K562 (cell line): Measurements from ENCODE around the gene LPAR5. TPM values are rescaled to one million over a fixed set of nuclear protein-coding genes. Genes with fewer than 3 reads are reported as not detected.
A peak's percentile ranks its signal among the peaks of the same experiment; 100 is the strongest.

ENCODE experiments used
- ATAC-seq: fragments of 200-7000 bp; cut with Tn5 transposase; 3 replicates; pipeline ENCODE4 v1.9.1; 2020; ENCODE audit warnings: moderate library complexity
- BruUV-seq: library from RNA; stranded (reverse); fragments of 400-500 nt; replicated peaks from 2 replicates; lab custom pipeline; 2021; lab: Mats Ljungman, UMichigan
- CTCF ChIA-PET: fragments of 300-600 bp; formaldehyde crosslinking; extraction: SDS; loops from one replicate; lab custom pipeline; 2021; ENCODE audit warnings: low intra/inter-chr PET ratio; lab: Yijun Ruan, JAX
- POLR2A ChIA-PET: fragments of 300-600, 350-650 bp; sonication (Branson Sonifier 250); formaldehyde crosslinking; extraction: SDS; loops from one replicate; lab custom pipeline; 2021; ENCODE audit warnings: antibody characterized with exemption, inconsistent platforms; lab: Yijun Ruan, JAX
- DNase-seq, 4 experiments: peaks; one replicate each; pipeline versions ENCODE4 v3.0.0 to v3.0.0-alpha.2; 2011 to 2018; ENCODE audit warnings: low spot score in 3 of 4, mixed read lengths in 3 of 4; ENCODE audit errors: extremely low read depth in 1 of 4
- FAIRE-seq: peaks from 2 replicates; lab custom pipeline; 2011; peaks lifted over from hg19 to GRCh38; lab: Jason Lieb, UNC
- H2AFZ ChIP-seq: 2 replicates; pipeline ENCODE4 v1.6.0; 2011; ENCODE audit warnings: low read depth, low read length, control low read depth, inconsistent platforms
- H3K27ac ChIP-seq: fragments of 200-600 bp; 3 replicates; pipeline ENCODE4 v1.8.0; 2011; ENCODE audit warnings: low read depth, mild to moderate bottlenecking, control low read depth, inconsistent platforms, low read length, moderate library complexity, mixed read lengths; ENCODE audit errors: extremely low read depth
- H3K27me3 ChIP-seq, 2 experiments: fragments of 300-600 bp in 1 of 2; 2 replicates in 1 of 2; 3 replicates in 1 of 2; pipeline versions ENCODE4 v1.6.0 to v1.8.0; 2011; ENCODE audit warnings: inconsistent platforms in 2 of 2, low read length in 2 of 2, mild to moderate bottlenecking in 1 of 2, mixed read lengths in 1 of 2, moderate library complexity in 1 of 2; ENCODE audit not compliant: control insufficient read depth in 2 of 2, insufficient read depth in 2 of 2
- H3K36me3 ChIP-seq: fragments of 300-600 bp; 3 replicates; pipeline ENCODE4 v1.8.0; 2011; ENCODE audit warnings: mild to moderate bottlenecking, low read length, inconsistent platforms; ENCODE audit not compliant: control insufficient read depth, insufficient read depth
- H3K4me1 ChIP-seq, 2 experiments: fragments of 200-600 bp in 1 of 2; replicated peaks in 1 of 2; 2 replicates in 1 of 2; 3 replicates in 1 of 2; pipeline versions ENCODE4 v1.5.1 to v1.8.0; 2011; ENCODE audit warnings: inconsistent platforms in 2 of 2, low read length in 2 of 2, mild to moderate bottlenecking in 1 of 2, mixed read lengths in 1 of 2, moderate library complexity in 1 of 2; ENCODE audit not compliant: control insufficient read depth in 2 of 2, insufficient read depth in 2 of 2
- H3K4me2 ChIP-seq: 2 replicates; pipeline ENCODE4 v1.6.1; 2011; ENCODE audit warnings: low read length, control low read depth, inconsistent platforms, mixed read lengths; ENCODE audit not compliant: insufficient read depth
- H3K4me3 ChIP-seq: fragments of 200-600 bp; sonication (generic), shearing (Covaris generic); 2 replicates; pipeline ENCODE4 v1.5.1; 2016; ENCODE audit warnings: control low read depth, inconsistent platforms
- H3K79me2 ChIP-seq: fragments of 200-600 bp; 3 replicates; pipeline ENCODE4 v1.8.0; 2011; ENCODE audit warnings: low read length, inconsistent platforms; ENCODE audit not compliant: control insufficient read depth, insufficient read depth
- H3K9ac ChIP-seq, 2 experiments: 2 replicates each; pipeline versions ENCODE4 v1.6.0 to v1.6.1; 2011; ENCODE audit warnings: low read depth in 2 of 2, low read length in 2 of 2, control low read depth in 1 of 2, inconsistent platforms in 1 of 2, mild to moderate bottlenecking in 1 of 2, mixed read lengths in 1 of 2; ENCODE audit not compliant: insufficient read depth in 1 of 2
- H3K9me1 ChIP-seq: one replicate; pipeline ENCODE4 v1.6.0; 2011; ENCODE audit warnings: inconsistent platforms, mild to moderate bottlenecking, low read length, moderate library complexity; ENCODE audit not compliant: control insufficient read depth, insufficient read depth
- H3K9me3 ChIP-seq: replicated peaks from 2 replicates; pipeline ENCODE4 v1.5.1; 2011; ENCODE audit warnings: low read depth, low read length, inconsistent platforms; ENCODE audit not compliant: control insufficient read depth, insufficient read depth
- H4K20me1 ChIP-seq: replicated peaks from 2 replicates; pipeline ENCODE4 v1.6.1; 2011; ENCODE audit warnings: low read length, inconsistent platforms, mixed read lengths; ENCODE audit not compliant: control insufficient read depth, insufficient read depth
- ZBTB7A ChIP-seq: IDR thresholded peaks from 2 replicates; pipeline ENCODE4 v1.6.1; 2011; ENCODE audit warnings: low read depth, mild to moderate bottlenecking, low read length, moderate library complexity, borderline replicate concordance; ENCODE audit not compliant: control insufficient read depth
- ZNF174 ChIP-seq: fragments of 250-450 bp; sonication (Bioruptor Pico); IDR thresholded peaks from 2 replicates; pipeline ENCODE4 v1.4.0; 2020; ENCODE audit warnings: mild to moderate bottlenecking
- ZNF282 ChIP-seq: sonication (generic); formaldehyde crosslinking; IDR thresholded peaks from 2 replicates; pipeline ENCODE4 v1.8.1; 2023; ENCODE audit warnings: missing genetic modification reagents
- WGBS: fragments of 100-300 bp; shearing (Covaris generic); methylation state at CpG from one replicate; pipeline ENCODE4 v1.1.6; 2016; ENCODE audit warnings: low coverage, mixed read lengths; ENCODE audit not compliant: insufficient coverage; ENCODE audit errors: missing lambda C conversion rate; 5-methylcytosine and 5-hydroxymethylcytosine counted together
- in situ Hi-C: fragments of 300-500 bp; cut with MboI; formaldehyde crosslinking; loops from 4 replicates; pipeline ENCODE4 v1.15.0; 2018; ENCODE audit warnings: inconsistent platforms, mixed read lengths
- intact Hi-C: fragments of 100-400 bp; cut with micrococcal nuclease; formaldehyde crosslinking; loops from 2 replicates; pipeline ENCODE4 v1.14.2; 2022
- polyA plus RNA-seq, 8 experiments: library from polyadenylated mRNA; depleted of rRNA in 4 of 8; stranded (reverse) in 5 of 8; unstranded in 3 of 8; fragments of >200 nt; fragmentation: Nextera tagmentation in 2 of 8; fragmentation: Illumina TruSeq in 1 of 8; extraction: Ambion mirVana in 2 of 8; extraction: Trizol in 1 of 8; gene quantifications; 2 replicates each; pipeline versions ENCODE4 v1.2.1 to v1.2.3, GENCODE V29; 2011 to 2014; ENCODE audit warnings: inconsistent platforms in 1 of 8, missing spikeins in 1 of 8
- total RNA-seq, 7 experiments: library from RNA; depleted of rRNA in 6 of 7; stranded (reverse); fragments of >200 nt in 6 of 7; fragmentation: Illumina TruSeq in 2 of 7; extraction: Trizol in 2 of 7; gene quantifications; 2 replicates each; pipeline versions ENCODE4 v1.2.1 to v1.2.3, GENCODE V29; 2011 to 2021; ENCODE audit warnings: low replicate concordance in 1 of 7
- TF ChIP-seq, protein P1 (sequence below): IDR thresholded peaks from 2 replicates; pipeline ENCODE4 v1.6.1; 2016; ENCODE audit warnings: missing genetic modification characterization, missing compliant biosample characterization
- TF ChIP-seq, protein P2 (sequence below), 2 experiments: fragments of 450-650 bp; IDR thresholded peaks; 2 replicates each; pipeline ENCODE4 v1.6.1; 2016; ENCODE audit warnings: mild to moderate bottlenecking in 2 of 2, borderline replicate concordance in 1 of 2, low read depth in 1 of 2, moderate library complexity in 1 of 2
- TF ChIP-seq, protein P3 (sequence below): sonication (generic); formaldehyde crosslinking; IDR thresholded peaks from 2 replicates; pipeline ENCODE4 v1.5.0; 2020; ENCODE audit warnings: missing genetic modification reagents

LPAR5 gene
- total and polyA plus RNA-seq, 9 of the 15 experiments (the other 6 are each of a cell fraction or from before 2014, with no cell fraction given): 1.3 to 11.7 (median 3.6) TPM

GRCh38 chr12:6606331-6607131 is 29.2 kb downstream of the LPAR5 start:
- Histone ChIP-seq H2AFZ (no peak overlapping the region), H3K27ac (peak overlapping the region; percentile 85), H3K9me3 (no peaks in the 10 kb centered on the region), H3K36me3 (peaks cover 46% of the 10 kb centered on the region), H3K4me2 (peak overlapping the region; percentile 78), H3K27me3 (no peaks in the 10 kb centered on the region), H3K9ac (peak overlapping the region; percentile 76 to 95), H3K4me1 (peaks cover 26 to 41% of the 10 kb centered on the region in 2 experiments), H4K20me1 (peaks cover 30% of the 10 kb centered on the region), H3K4me3 (peak overlapping the region; percentile 87), H3K79me2 (peaks cover 57% of the 10 kb centered on the region), H3K9me1 (no peaks in the 10 kb centered on the region)
- WGBS: 0% methylated on average over 1 of the region's 70 CpGs
- ATAC-seq (peak; percentile 63), FAIRE-seq (no peak), DNase-seq (peak; percentile 65 to 77 (median 73))
- intact Hi-C loops (loop anchor here (2.0 kb wide), 1 partner anchor 56 kb away; the partner anchor contains the start of gene ING4), in situ Hi-C loops (no loop called here)
- CTCF ChIA-PET: no interaction called here
- no TSS peak for BruUV-seq
- POLR2A ChIA-PET: interaction anchor here (0.6 to 1.6 kb wide), 7 partner anchors 9 to 83 kb away, joined by 3 to 6 read pairs (median 4); partner anchors contain the start of gene ZNF384
- TF ChIP-seq, protein P1, sequence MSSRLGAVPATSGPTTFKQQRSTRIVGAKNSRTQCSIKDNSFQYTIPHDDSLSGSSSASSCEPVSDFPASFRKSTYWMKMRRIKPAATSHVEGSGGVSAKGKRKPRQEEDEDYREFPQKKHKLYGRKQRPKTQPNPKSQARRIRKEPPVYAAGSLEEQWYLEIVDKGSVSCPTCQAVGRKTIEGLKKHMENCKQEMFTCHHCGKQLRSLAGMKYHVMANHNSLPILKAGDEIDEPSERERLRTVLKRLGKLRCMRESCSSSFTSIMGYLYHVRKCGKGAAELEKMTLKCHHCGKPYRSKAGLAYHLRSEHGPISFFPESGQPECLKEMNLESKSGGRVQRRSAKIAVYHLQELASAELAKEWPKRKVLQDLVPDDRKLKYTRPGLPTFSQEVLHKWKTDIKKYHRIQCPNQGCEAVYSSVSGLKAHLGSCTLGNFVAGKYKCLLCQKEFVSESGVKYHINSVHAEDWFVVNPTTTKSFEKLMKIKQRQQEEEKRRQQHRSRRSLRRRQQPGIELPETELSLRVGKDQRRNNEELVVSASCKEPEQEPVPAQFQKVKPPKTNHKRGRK (tag): no peak
- TF ChIP-seq ZNF174 (no peak), ZBTB7A (0 out of 2 replicates have a peak, but pooled peaks have one; percentile 25), ZNF282 (no peak)
- TF ChIP-seq, protein P2, sequence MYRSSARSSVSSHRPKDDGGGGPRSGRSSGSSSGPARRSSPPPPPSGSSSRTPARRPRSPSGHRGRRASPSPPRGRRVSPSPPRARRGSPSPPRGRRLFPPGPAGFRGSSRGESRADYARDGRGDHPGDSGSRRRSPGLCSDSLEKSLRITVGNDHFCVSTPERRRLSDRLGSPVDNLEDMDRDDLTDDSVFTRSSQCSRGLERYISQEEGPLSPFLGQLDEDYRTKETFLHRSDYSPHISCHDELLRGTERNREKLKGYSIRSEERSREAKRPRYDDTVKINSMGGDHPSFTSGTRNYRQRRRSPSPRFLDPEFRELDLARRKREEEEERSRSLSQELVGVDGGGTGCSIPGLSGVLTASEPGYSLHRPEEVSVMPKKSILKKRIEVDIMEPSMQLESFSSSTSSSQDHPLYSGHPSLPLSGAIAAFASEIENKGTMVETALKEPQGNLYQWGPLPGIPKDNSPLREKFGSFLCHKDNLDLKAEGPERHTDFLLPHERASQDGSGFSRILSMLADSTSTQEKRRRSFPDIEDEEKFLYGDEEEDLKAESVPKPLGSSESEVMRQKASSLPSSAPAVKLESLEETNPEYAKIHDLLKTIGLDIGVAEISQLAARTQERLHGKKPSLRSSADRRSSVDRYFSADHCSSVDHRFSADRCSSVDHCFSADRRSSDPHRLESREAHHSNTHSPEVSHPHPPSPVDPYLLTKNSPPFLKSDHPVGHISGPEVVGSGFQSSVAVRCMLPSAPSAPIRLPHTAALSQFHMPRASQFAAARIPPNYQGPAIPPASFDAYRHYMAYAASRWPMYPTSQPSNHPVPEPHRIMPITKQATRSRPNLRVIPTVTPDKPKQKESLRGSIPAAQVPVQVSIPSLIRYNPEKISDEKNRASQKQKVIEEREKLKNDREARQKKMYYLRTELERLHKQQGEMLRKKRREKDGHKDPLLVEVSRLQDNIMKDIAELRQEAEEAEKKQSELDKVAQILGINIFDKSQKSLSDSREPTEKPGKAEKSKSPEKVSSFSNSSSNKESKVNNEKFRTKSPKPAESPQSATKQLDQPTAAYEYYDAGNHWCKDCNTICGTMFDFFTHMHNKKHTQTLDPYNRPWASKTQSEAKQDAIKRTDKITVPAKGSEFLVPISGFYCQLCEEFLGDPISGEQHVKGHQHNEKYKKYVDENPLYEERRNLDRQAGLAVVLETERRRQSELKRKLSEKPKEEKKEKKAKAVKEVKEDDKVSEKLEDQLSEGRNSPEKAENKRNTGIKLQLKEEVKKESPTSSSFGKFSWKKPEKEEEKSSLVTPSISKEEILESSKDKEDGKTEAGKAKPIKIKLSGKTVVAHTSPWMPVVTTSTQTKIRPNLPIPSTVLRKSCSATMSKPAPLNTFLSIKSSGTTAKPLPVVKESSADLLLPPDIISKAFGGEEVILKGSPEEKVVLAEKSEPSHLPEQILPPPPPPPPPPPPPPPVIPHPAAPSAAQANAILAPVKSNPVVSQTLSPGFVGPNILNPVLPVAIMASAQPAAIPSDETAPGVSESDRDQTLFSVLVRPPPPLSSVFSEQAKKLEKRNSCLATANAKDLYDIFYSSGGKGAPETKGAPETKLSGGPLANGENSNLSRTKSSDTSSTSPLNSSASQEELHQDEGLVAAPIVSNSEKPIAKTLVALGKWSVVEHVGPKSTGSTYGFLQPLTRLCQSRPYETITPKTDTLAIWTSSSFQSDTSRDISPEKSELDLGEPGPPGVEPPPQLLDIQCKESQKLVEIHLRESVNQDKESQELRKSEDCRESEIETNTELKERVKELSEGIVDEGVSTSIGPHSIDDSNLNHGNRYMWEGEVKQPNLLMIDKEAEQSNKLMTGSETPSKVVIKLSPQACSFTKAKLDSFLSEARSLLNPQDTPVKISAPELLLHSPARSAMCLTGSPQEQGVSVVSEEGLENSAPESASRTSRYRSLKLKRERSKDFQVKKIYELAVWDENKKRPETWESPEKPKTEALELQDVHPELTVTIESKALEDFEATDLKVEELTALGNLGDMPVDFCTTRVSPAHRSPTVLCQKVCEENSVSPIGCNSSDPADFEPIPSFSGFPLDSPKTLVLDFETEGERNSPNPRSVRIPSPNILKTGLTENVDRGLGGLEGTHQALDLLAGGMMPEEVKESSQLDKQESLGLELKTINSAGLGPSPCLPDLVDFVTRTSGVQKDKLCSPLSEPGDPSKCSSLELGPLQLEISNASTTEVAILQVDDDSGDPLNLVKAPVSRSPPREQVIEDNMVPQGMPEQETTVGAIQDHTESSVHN (IDR thresholded peaks at IDR 0.05; ENCODE audit: borderline replicate concordance in 1 of 2, low read depth in 1 of 2): no peak
- TF ChIP-seq, protein P3, sequence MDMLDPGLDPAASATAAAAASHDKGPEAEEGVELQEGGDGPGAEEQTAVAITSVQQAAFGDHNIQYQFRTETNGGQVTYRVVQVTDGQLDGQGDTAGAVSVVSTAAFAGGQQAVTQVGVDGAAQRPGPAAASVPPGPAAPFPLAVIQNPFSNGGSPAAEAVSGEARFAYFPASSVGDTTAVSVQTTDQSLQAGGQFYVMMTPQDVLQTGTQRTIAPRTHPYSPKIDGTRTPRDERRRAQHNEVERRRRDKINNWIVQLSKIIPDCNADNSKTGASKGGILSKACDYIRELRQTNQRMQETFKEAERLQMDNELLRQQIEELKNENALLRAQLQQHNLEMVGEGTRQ (CRISPR knock-in tag): 0 out of 2 replicates have a peak, but pooled peaks have one; percentile 7
